ENCODE measurements around the gene ARMC9. TPM values are rescaled to one million over a fixed set of nuclear protein-coding genes. Genes with fewer than 3 reads are reported as not detected.
A peak's percentile ranks its signal among the peaks of the same experiment; 100 is the strongest.

The ARMC9 gene
- total and polyA plus RNA-seq, 7 donors, result 1.4 to 18.4 (median 2.2) TPM

DNA sequence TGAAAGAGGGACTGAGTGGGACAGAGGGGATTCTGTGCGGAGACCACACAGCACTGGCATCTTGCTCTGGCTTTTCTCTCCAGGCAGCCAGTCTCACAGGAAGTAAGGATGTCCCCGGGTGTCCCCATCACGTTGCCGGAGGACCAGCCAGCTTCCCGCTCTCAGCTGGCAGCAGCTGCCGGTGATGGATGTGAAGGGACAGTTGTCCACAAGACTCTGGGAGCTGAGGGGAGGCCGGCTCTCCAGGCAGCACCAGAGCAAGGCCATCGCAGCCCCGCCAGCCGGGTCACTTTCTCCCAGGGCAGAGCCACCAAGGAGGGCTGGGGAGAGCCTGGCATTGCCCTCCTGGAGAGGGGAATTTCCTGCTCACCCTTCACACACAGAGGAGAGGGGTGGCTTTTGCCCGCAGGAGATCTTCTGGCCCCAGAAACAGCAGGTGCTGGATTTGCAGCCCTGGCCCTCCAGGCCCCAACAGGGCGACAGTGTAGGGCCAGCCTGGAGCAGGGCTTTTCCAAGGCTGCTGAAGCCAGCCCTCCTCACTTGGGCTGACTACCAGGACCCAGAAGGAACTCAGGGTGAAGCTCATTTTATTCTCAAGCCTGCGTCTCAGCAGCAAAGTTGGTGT is 173.1 kb downstream of the ARMC9 start:
- Histone ChIP-seq H3K4me1 (no peaks in the 10 kb centered on the region), H3K36me3 (ENCODE audit: insufficient read depth in 1 of 2, low read depth in 1 of 2) (no peaks in the 10 kb centered on the region), H3K27ac (no peak overlapping the region), H3K27me3 (ENCODE audit: insufficient read depth in 3 of 3, low read length in 2 of 3) (peaks cover 0 to 5% (median 0%) of the 10 kb centered on the region in 3 donors), H3K4me3 (no peak overlapping the region), H3K9me3 (no peaks in the 10 kb centered on the region)
- intact Hi-C loops (cut with DNase I), result no loop called here
- no peak for TF ChIP-seq CTCF (IDR thresholded peaks at IDR 0.05)
- WGBS, 3 donors, result 56 to 68% (median 65%) methylated on average over 13 of the region's 13 CpGs
- ATAC-seq (peak in 1 of 4 donors; percentile 60), DNase-seq (no peak)

DNA sequence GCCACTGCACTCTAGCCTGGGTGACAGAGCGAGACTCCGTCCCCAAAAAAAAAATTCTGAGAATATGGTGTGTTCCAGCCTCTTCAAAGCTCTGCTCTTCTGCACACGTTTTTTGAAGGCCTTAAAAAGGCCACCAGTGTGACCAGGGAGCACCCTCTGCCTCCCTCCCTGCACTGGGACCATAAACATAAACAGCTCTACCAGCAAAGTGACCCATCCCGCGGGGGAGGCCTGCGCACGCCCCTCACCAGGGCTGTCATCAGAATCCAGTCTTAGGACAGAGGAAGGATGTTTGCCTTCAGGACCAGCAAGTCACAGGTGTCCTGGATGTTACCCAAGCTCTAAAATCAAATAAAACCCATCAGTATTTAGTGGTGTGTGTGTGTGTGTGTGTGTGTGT is 173.9 kb downstream of the ARMC9 start:
- H3K4me1 ChIP-seq, result no peaks in the 10 kb centered on the region
- no peak for DNase-seq
- no peak for ATAC-seq
- no peak for TF ChIP-seq CTCF (IDR thresholded peaks at IDR 0.05)
- intact Hi-C loops (cut with DNase I), result no loop called here
- 82 to 86% (median 85%) methylated on average over 7 of the region's 7 CpGs for WGBS, 3 donors
- no peak overlapping the region for H3K4me3 ChIP-seq
- H3K36me3 ChIP-seq (ENCODE audit: insufficient read depth in 1 of 2, low read depth in 1 of 2), result no peaks in the 10 kb centered on the region
- H3K27ac ChIP-seq, result no peak overlapping the region
- H3K27me3 ChIP-seq (ENCODE audit: insufficient read depth in 3 of 3, low read length in 2 of 3), result peaks cover 0 to 5% (median 0%) of the 10 kb centered on the region in 3 donors
- no peaks in the 10 kb centered on the region for H3K9me3 ChIP-seq

DNA sequence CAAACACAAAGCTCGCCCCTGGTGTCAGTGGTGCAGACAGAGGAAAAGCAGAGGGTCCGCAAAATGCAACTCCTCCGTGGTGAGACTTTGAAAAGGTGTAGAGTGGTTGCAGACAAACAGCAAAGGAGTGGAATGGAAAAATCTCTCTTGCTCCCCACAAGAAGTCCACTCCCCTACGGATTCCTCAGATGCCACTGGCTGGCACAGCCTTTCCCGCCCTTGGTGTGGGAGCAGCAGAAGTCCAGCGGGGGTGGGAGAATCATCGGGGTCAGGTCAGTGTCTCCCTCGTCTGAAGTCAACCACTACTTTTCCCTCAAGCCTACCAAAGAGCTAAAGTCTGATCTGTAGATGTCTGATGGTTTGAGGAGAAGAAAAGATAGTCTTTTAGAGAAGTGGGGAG is 174.8 kb downstream of the ARMC9 start:
- Histone ChIP-seq H3K27ac (no peak overlapping the region), H3K36me3 (ENCODE audit: insufficient read depth in 1 of 2, low read depth in 1 of 2) (no peaks in the 10 kb centered on the region), H3K4me3 (no peak overlapping the region), H3K27me3 (ENCODE audit: insufficient read depth in 3 of 3, low read length in 2 of 3) (peaks cover 0 to 5% (median 0%) of the 10 kb centered on the region in 3 donors), H3K4me1 (no peaks in the 10 kb centered on the region), H3K9me3 (no peaks in the 10 kb centered on the region)
- WGBS, 3 donors, result 90 to 91% (median 90%) methylated on average over 8 of the region's 8 CpGs
- intact Hi-C loops (cut with DNase I), result no loop called here
- ATAC-seq, result no peak
- DNase-seq, result no peak
- no peak for TF ChIP-seq CTCF (IDR thresholded peaks at IDR 0.05)

- 94 to 96% (median 95%) methylated on average over 9 of the region's 9 CpGs for WGBS, 3 donors
- ATAC-seq, result no peak
- peaks cover 0 to 5% (median 0%) of the 10 kb centered on the region in 3 donors for H3K27me3 ChIP-seq (ENCODE audit: insufficient read depth in 3 of 3, low read length in 2 of 3)
- no peak for DNase-seq
- TF ChIP-seq CTCF (IDR thresholded peaks at IDR 0.05), result no peak
- intact Hi-C loops (cut with DNase I), result no loop called here
- H3K4me3 ChIP-seq, result no peak overlapping the region
- no peak overlapping the region for H3K27ac ChIP-seq
- H3K9me3 ChIP-seq, result no peaks in the 10 kb centered on the region
- no peaks in the 10 kb centered on the region for H3K4me1 ChIP-seq
- H3K36me3 ChIP-seq (ENCODE audit: insufficient read depth in 1 of 2, low read depth in 1 of 2), result no peaks in the 10 kb centered on the region
Measured at GRCh38 chr2:231373786-231374349, 175.4 kb downstream of the ARMC9 start.

Measured in psoas muscle (tissue), 8 donors.